Aorta (tissue), 5 donors: ENCODE data around the gene ZNF516. TPM values are rescaled to one million over a fixed set of nuclear protein-coding genes. Genes with fewer than 3 reads are reported as not detected.
A peak's percentile ranks its signal among the peaks of the same experiment; 100 is the strongest.

ENCODE experiments used
- ATAC-seq: fragments of 200-7000 bp; cut with Tn5 transposase; one replicate; pipeline ENCODE4 v1.9.1; 2022; ENCODE audit warnings: moderate library complexity; ENCODE audit not compliant: low FRiP score
- DNase-seq, 2 donors: peaks; one replicate each; pipeline ENCODE4 v3.0.0-alpha.2; 2020
- H3K27ac ChIP-seq, 2 donors: one replicate each; pipeline ENCODE4 v1.5.1; 2013; ENCODE audit warnings: low read length in 2 of 2, mild to moderate bottlenecking in 2 of 2, moderate library complexity in 2 of 2, control low read depth in 1 of 2, inconsistent platforms in 1 of 2, low read depth in 1 of 2
- H3K27me3 ChIP-seq, 2 donors: one replicate each; pipeline ENCODE4 v1.6.1; 2013; ENCODE audit warnings: control low read depth in 1 of 2, low read length in 1 of 2, mild to moderate bottlenecking in 1 of 2, moderate library complexity in 1 of 2; ENCODE audit not compliant: insufficient read depth in 2 of 2, control insufficient read depth in 1 of 2
- H3K36me3 ChIP-seq, 2 donors: one replicate each; pipeline ENCODE4 v1.6.1; 2013; ENCODE audit warnings: control low read depth in 1 of 2, low read length in 1 of 2, mild to moderate bottlenecking in 1 of 2; ENCODE audit not compliant: insufficient read depth in 2 of 2, control insufficient read depth in 1 of 2
- H3K4me1 ChIP-seq, 2 donors: one replicate each; pipeline ENCODE4 v1.6.1; 2013; ENCODE audit warnings: low read length in 2 of 2, control low read depth in 1 of 2, mild to moderate bottlenecking in 1 of 2, moderate library complexity in 1 of 2; ENCODE audit not compliant: insufficient read depth in 2 of 2, control insufficient read depth in 1 of 2
- H3K4me3 ChIP-seq, 2 donors: one replicate each; pipeline ENCODE4 v1.5.1; 2013; ENCODE audit warnings: low read length in 2 of 2, control low read depth in 1 of 2, mild to moderate bottlenecking in 1 of 2
- H3K9me3 ChIP-seq: one replicate; pipeline ENCODE4 v1.6.1; 2013; ENCODE audit warnings: mild to moderate bottlenecking, low read length; ENCODE audit not compliant: control insufficient read depth
- WGBS, 2 donors: extraction: QIAGEN DNeasy Blood & Tissue Kit; methylation state at CpG; one replicate each; pipeline ENCODE4 v1.1.7; 2013; 5-methylcytosine and 5-hydroxymethylcytosine counted together
- intact Hi-C, 2 donors: fragments of 100-400 bp; cut with DNase I; formaldehyde crosslinking; loops; one replicate each; pipeline versions ENCODE4 v1.14.2 to v1.15.0; 2022
- polyA plus RNA-seq, 2 donors: library from polyadenylated mRNA; stranded (reverse); fragments of 200-250 nt; gene quantifications; one replicate each; pipeline ENCODE4 v1.2.3, GENCODE V29; 2013
- total RNA-seq, 2 donors: library from RNA; stranded (reverse); fragmentation: NEBNext Ultra II Directional; extraction: Animal tissue kit (Norgen Biotek cat#: 25700); gene quantifications; one replicate each; pipeline ENCODE4 v1.2.1, GENCODE V29; 2021
- donor health status: healthy with polysubstance abuse.
- donor health status: Bipolar disorder and iron deficiency.
- donor health status: DM: no; HTN: no; CAD: no.
- donor health status: DM: no; HTN: no; CAD: no.
- donor health status: DM: yes; HTN: yes; CAD: no.

The ZNF516 gene
- total and polyA plus RNA-seq, 4 donors = 2.0 to 55.6 (median 17.1) TPM

- Histone ChIP-seq H3K4me1 (no peaks in the 10 kb centered on the region), H3K9me3 (no peaks in the 10 kb centered on the region), H3K36me3 (no peaks in the 10 kb centered on the region), H3K27ac (no peak overlapping the region), H3K4me3 (no peak overlapping the region), H3K27me3 (no peaks in the 10 kb centered on the region)
- WGBS, 2 donors = 92 to 97% methylated on average over 9 of the region's 9 CpGs
- no peak for DNase-seq
- ATAC-seq = no peak
- intact Hi-C loops = no loop called here
Observed at GRCh38 chr18:76457957-76458356, 37.1 kb downstream of the ZNF516 start.

DNA sequence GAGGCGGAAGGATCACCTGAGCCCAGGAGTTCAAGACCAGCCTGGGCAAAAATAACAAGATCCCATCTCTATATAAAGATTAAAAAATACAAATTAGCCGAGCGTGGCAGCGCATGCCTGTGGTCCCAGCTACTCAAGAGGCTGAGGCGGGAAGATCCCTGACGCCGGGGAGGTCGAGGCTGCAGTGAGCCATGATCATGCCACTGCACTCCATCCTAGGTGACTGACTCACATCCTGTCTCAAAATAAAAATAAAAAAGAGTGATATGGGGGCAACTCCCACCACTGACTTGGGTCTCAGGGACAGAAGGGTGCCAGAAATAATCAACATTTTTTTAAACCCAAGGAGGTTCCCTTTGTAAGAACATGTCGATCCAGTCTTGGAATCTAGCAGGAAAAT lies 37.6 kb downstream of the ZNF516 start:
- H3K27me3 ChIP-seq = no peaks in the 10 kb centered on the region
- intact Hi-C loops = no loop called here
- ATAC-seq (no peak), DNase-seq (peak in 1 of 2 donors; percentile 24)
- H3K9me3 ChIP-seq = no peaks in the 10 kb centered on the region
- no peaks in the 10 kb centered on the region for H3K36me3 ChIP-seq
- no peaks in the 10 kb centered on the region for H3K4me1 ChIP-seq
- 90 to 92% methylated on average over 9 of the region's 9 CpGs for WGBS, 2 donors
- no peak overlapping the region for H3K27ac ChIP-seq
- H3K4me3 ChIP-seq = no peak overlapping the region

DNA sequence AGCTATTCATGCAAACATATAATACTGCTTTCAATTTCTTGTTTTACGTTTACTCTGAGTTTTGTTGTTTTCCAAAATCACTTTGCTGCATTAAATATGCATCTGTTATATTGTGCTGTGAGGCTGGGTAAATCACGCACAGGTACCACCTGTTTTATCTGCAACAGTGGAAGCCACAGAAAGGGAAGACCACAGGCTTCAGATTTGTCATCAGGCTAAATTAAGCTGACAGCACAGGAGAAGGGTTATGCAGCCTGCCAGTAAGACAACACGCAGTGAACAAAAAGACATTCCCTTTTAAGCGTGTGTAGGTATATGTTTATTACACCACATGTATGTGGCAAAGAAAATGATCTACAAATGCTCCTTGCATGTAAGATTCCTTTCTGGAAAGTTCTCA lies 38.2 kb downstream of the ZNF516 start:
- Histone ChIP-seq H3K4me1 (no peaks in the 10 kb centered on the region), H3K9me3 (no peaks in the 10 kb centered on the region), H3K27me3 (no peaks in the 10 kb centered on the region), H3K4me3 (no peak overlapping the region), H3K27ac (no peak overlapping the region), H3K36me3 (no peaks in the 10 kb centered on the region)
- DNase-seq = no peak
- 97 to 98% methylated on average over 4 of the region's 4 CpGs for WGBS, 2 donors
- intact Hi-C loops = no loop called here
- ATAC-seq = no peak

DNA sequence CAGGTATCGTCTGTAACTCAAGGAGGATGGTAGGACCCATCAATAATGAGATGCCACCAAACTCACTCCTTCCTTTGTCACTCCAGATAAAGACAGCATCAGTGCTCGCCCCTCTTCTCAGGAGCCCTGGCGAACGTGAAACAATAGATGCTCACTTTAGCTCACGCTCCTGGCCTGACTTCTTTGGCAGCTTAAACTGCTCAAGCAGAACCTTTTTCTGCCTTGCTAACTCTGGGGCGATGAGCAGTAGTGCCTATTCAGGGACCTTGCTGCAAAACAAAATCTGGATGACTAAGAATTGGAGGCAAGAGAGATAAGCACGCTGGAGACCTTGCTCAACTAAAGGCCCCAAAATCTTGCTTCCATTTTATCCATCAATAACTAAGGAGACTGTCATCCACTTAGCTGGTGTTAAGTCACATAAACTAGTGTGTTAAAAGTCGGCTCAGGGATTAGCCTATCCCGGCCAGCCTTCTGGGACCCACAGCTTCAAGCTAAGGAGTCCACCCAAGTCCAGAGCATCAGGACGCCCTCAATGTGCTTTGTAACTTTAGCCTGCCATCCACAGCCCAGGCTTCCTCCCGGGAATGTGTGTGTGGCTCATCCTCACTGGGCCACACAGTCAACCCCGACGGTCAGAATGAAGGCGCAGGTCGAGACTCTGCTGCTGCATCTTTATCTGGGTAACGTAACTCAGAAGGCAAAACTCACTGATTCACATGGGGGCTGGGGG lies 38.9 kb downstream of the ZNF516 start:
- ATAC-seq = no peak
- no peaks in the 10 kb centered on the region for H3K9me3 ChIP-seq
- intact Hi-C loops = no loop called here
- peak in 1 of 2 donors; percentile 23 for DNase-seq
- no peak overlapping the region for H3K4me3 ChIP-seq
- 96% methylated on average over 16 of the region's 16 CpGs for WGBS, 2 donors
- no peaks in the 10 kb centered on the region for H3K36me3 ChIP-seq
- H3K27ac ChIP-seq = no peak overlapping the region
- no peaks in the 10 kb centered on the region for H3K4me1 ChIP-seq
- no peaks in the 10 kb centered on the region for H3K27me3 ChIP-seq

- Histone ChIP-seq H3K27ac (no peak overlapping the region), H3K4me1 (no peaks in the 10 kb centered on the region), H3K9me3 (no peaks in the 10 kb centered on the region), H3K27me3 (no peaks in the 10 kb centered on the region), H3K4me3 (no peak overlapping the region), H3K36me3 (no peaks in the 10 kb centered on the region)
- WGBS, 2 donors = 94 to 95% methylated on average over 8 of the region's 8 CpGs
- DNase-seq = no peak
- intact Hi-C loops = no loop called here
- no peak for ATAC-seq
Observed at GRCh38 chr18:76455003-76455676, 39.9 kb downstream of the ZNF516 start.

DNA sequence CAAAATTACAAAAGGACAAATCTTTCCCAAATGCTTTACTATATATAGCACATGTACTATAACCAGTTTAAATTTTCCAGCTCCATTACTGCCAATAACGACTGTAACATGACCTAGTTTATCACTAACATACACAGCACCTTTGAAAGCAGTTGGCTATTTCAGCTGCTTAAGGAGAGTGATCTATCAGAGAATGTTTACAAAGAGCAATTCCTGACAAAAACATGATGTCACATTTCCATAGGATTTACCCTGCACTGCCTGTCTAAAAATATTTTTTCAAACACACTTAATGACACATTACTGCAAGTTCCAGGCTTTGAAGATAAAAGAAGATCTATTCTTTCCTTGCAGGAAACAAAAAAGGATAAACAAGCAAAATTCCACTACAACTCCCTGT lies 40.6 kb downstream of the ZNF516 start:
- H3K27ac ChIP-seq = no peak overlapping the region
- H3K4me1 ChIP-seq = no peaks in the 10 kb centered on the region

GRCh38 chr18:76453932-76454331 lies 41.1 kb downstream of the ZNF516 start:
- Histone ChIP-seq H3K4me3 (no peak overlapping the region), H3K9me3 (no peaks in the 10 kb centered on the region), H3K4me1 (no peaks in the 10 kb centered on the region), H3K36me3 (no peaks in the 10 kb centered on the region), H3K27me3 (no peaks in the 10 kb centered on the region), H3K27ac (no peak overlapping the region)
- intact Hi-C loops = no loop called here
- WGBS, 2 donors = 96% methylated on average over 5 of the region's 5 CpGs
- no peak for DNase-seq
- no peak for ATAC-seq

More for the DNA sequence above, 40.6 kb downstream of the ZNF516 start:
- Histone ChIP-seq H3K4me3 (no peak overlapping the region), H3K36me3 (no peaks in the 10 kb centered on the region), H3K9me3 (no peaks in the 10 kb centered on the region), H3K27me3 (no peaks in the 10 kb centered on the region)
- 35 to 44% methylated on average over 1 of the region's 1 CpG for WGBS, 2 donors
- ATAC-seq = no peak
- DNase-seq = no peak
- intact Hi-C loops = no loop called here

GRCh38 chr18:76453057-76453561 lies 41.9 kb downstream of the ZNF516 start:
- no peak overlapping the region for H3K4me3 ChIP-seq
- no peaks in the 10 kb centered on the region for H3K36me3 ChIP-seq
- no peaks in the 10 kb centered on the region for H3K4me1 ChIP-seq
- no peaks in the 10 kb centered on the region for H3K9me3 ChIP-seq
- ATAC-seq = no peak
- intact Hi-C loops = no loop called here
- no peak for DNase-seq
- 91 to 95% methylated on average over 7 of the region's 7 CpGs for WGBS, 2 donors
- H3K27ac ChIP-seq = no peak overlapping the region
- no peaks in the 10 kb centered on the region for H3K27me3 ChIP-seq

DNA sequence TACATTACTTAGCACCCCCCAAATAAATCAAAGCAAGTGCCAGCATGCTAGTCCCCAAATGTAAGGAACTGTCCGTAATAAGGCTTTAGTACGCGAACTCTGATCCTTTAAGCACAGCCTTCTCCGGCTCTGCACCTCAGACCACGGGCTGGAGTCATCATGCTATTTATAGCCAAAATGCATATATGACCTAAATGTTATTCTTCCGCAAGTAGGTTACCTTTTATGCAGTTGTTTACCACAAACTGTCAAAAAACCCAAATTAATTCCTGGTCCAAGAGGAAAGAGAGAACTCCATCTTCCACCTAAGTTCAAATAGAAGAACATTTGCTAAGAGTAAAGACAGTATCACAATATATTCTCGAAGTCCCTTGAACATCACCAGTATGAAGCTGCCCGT lies 42.7 kb downstream of the ZNF516 start:
- intact Hi-C loops = no loop called here
- Histone ChIP-seq H3K27ac (no peak overlapping the region), H3K27me3 (no peaks in the 10 kb centered on the region), H3K4me3 (no peak overlapping the region), H3K36me3 (no peaks in the 10 kb centered on the region), H3K9me3 (no peaks in the 10 kb centered on the region), H3K4me1 (no peaks in the 10 kb centered on the region)
- ATAC-seq (no peak), DNase-seq (no peak)
- 88 to 89% methylated on average over 8 of the region's 8 CpGs for WGBS, 2 donors
